Gastroesophageal sphincter (tissue), 3 donors: ENCODE results near the gene GAPT.

Experiments used
- EP300 ChIP-seq: sonication (generic); formaldehyde crosslinking; IDR thresholded peaks from one replicate; pipeline ENCODE4 v1.6.1; 2017; ENCODE audit warnings: antibody characterized with exemption, mild to moderate bottlenecking
- POLR2A ChIP-seq, 2 donors: fragments of 450-650 bp; IDR thresholded peaks; one replicate each; pipeline ENCODE4 v1.6.1; 2017; ENCODE audit warnings: antibody characterized with exemption in 2 of 2, mild to moderate bottlenecking in 2 of 2, moderate library complexity in 1 of 2
- POLR2AphosphoS5 ChIP-seq: sonication (generic); formaldehyde crosslinking; IDR thresholded peaks from one replicate; pipeline ENCODE4 v1.6.1; 2017; ENCODE audit warnings: antibody characterized with exemption
- TF ChIP-seq, protein P1 (sequence below), 4 experiments: fragments of 200-600 bp in 2 of 4; fragments of 450-650 bp in 2 of 4; sonication (generic) in 1 of 4; IDR thresholded peaks; one replicate each; pipeline ENCODE4 v1.5.1; 2017 to 2019; ENCODE audit warnings: antibody characterized with exemption in 4 of 4, mild to moderate bottlenecking in 2 of 4, moderate library complexity in 2 of 4

- TF ChIP-seq, protein P1, sequence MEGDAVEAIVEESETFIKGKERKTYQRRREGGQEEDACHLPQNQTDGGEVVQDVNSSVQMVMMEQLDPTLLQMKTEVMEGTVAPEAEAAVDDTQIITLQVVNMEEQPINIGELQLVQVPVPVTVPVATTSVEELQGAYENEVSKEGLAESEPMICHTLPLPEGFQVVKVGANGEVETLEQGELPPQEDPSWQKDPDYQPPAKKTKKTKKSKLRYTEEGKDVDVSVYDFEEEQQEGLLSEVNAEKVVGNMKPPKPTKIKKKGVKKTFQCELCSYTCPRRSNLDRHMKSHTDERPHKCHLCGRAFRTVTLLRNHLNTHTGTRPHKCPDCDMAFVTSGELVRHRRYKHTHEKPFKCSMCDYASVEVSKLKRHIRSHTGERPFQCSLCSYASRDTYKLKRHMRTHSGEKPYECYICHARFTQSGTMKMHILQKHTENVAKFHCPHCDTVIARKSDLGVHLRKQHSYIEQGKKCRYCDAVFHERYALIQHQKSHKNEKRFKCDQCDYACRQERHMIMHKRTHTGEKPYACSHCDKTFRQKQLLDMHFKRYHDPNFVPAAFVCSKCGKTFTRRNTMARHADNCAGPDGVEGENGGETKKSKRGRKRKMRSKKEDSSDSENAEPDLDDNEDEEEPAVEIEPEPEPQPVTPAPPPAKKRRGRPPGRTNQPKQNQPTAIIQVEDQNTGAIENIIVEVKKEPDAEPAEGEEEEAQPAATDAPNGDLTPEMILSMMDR (IDR thresholded peaks at IDR 0.05), result no peak
- TF ChIP-seq POLR2A (IDR thresholded peaks at IDR 0.05) (no peak), EP300 (no peak), POLR2AphosphoS5 (no peak)
Measured at GRCh38 chr5:58523956-58524355, 32.7 kb downstream of the GAPT start.
